ENCODE results near the gene TRIP12. TPM values are rescaled to one million over a fixed set of nuclear protein-coding genes. Genes with fewer than 3 reads are reported as not detected.

Gene TRIP12
- total and polyA plus RNA-seq, 2 of the 13 experiments (the other 11 are each of a cell fraction or from before 2014, with no cell fraction given): 72.1 to 153 TPM

- POLR2A ChIA-PET: no interaction called here
- WGBS (ENCODE audit: low lambda C conversion rate): 81% methylated on average over 6 of the region's 6 CpGs
- H3K4me1 ChIP-seq (ENCODE audit: insufficient read depth, low read length): no peaks in the 10 kb centered on the region
- FAIRE-seq (no peak), ATAC-seq (no peak), DNase-seq (ENCODE audit: low spot score) (no peak)
- H3K4me2 ChIP-seq (ENCODE audit: low read depth, low read length): no peak overlapping the region
- CTCF ChIA-PET (ENCODE audit: low intra/inter-chr PET ratio, low total read pairs): no interaction called here
- no peaks in the 10 kb centered on the region for H3K9me3 ChIP-seq (ENCODE audit: low read length)
- no TSS peak for BruUV-seq (replicated peaks)
- intact Hi-C loops (cut with micrococcal nuclease; ENCODE audit: unreplicated experiment) (no loop called here), in situ Hi-C loops (cut with HindIII; ENCODE audit: extremely low pct_ligation_motif_present, low pct_unique_long_range_greater_than_20kb) (no loop called here)
- H4K20me1 ChIP-seq (ENCODE audit: insufficient read depth, low read length): no peaks in the 10 kb centered on the region
- no peak overlapping the region for H3K27ac ChIP-seq (ENCODE audit: extremely low read length, insufficient read depth, low read length)
- H3K9ac ChIP-seq (ENCODE audit: insufficient read depth, low read depth, low read length): no peak overlapping the region
- no peak overlapping the region for H3K4me3 ChIP-seq (replicated peaks in 1 of 3; ENCODE audit: insufficient read depth in 1 of 3, low read depth in 2 of 3, low read length in 3 of 3)
- no peaks in the 10 kb centered on the region for H3K79me2 ChIP-seq (ENCODE audit: insufficient read depth, low read length)
- H3K36me3 ChIP-seq (replicated peaks in 1 of 2; ENCODE audit: control insufficient read depth in 1 of 2, insufficient read depth in 2 of 2, low read length in 2 of 2): peaks cover 20 to 73% of the 10 kb centered on the region in 2 experiments
- no peak overlapping the region for H2AFZ ChIP-seq (ENCODE audit: low read length)
- no peaks in the 10 kb centered on the region for H3K27me3 ChIP-seq (ENCODE audit: control insufficient read depth in 1 of 2, insufficient read depth in 2 of 2, low read length in 2 of 2)
- no peak for TF ChIP-seq BCL3 (CRISPR knock-in tag; IDR thresholded peaks at IDR 0.05)
- no peak for TF ChIP-seq KIAA2018 (CRISPR knock-in tag; IDR thresholded peaks at IDR 0.05; ENCODE audit: borderline replicate concordance)
- TF ChIP-seq CCAR2 (optimal IDR thresholded peaks at IDR 0.05; ENCODE audit: low read depth, low read length): no peak
- TF ChIP-seq PRDM10 (CRISPR knock-in tag; IDR thresholded peaks at IDR 0.05; ENCODE audit: low read depth): no peak
- TF ChIP-seq RBAK (CRISPR knock-in tag; IDR thresholded peaks at IDR 0.05): no peak
- TF ChIP-seq EZH2 (conservative IDR thresholded peaks at IDR 0.05; ENCODE audit: low read depth, low read length): no peak
- TF ChIP-seq UBTF (CRISPR knock-in tag; IDR thresholded peaks at IDR 0.05): no peak
- no peak for TF ChIP-seq NR2F2 (IDR thresholded peaks at IDR 0.05; ENCODE audit: borderline replicate concordance, low read depth)
- no peak for TF ChIP-seq MAF1 (CRISPR knock-in tag; IDR thresholded peaks at IDR 0.05; ENCODE audit: borderline replicate concordance)
Observed at GRCh38 chr2:229838729-229839128, 83.1 kb downstream of the TRIP12 start.
